GM20431 (cell line): ENCODE measurements around the gene TMEM117.

Source experiments
- in situ Hi-C: fragments of 300-500 bp; cut with MseI, MboI; formaldehyde crosslinking; loops from one replicate; pipeline ENCODE4 v1.15.0; 2020; ENCODE audit warnings: low sequenced_read_pairs; ENCODE audit not compliant: unreplicated experiment

The TMEM117 gene

DNA sequence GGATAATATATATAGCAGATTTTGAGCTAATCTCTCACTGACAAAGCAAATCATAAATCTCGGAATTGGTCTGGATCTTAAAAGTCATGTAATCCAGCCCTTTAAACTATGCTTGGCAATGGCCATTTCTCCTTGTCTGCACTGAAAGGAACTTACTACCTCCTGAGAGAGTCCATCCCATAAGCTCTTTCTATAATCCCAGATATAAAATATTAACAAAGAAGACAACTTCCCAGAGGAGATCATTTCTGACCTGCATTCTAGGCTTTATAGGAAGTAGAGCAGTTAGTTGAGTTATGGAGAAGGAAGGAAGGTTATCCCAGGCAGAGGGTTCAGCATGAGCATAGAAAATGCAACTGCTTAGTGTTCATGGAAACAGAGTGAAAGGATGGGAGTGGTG lies 99.7 kb downstream of the TMEM117 start:
- in situ Hi-C loops, result no loop called here

DNA sequence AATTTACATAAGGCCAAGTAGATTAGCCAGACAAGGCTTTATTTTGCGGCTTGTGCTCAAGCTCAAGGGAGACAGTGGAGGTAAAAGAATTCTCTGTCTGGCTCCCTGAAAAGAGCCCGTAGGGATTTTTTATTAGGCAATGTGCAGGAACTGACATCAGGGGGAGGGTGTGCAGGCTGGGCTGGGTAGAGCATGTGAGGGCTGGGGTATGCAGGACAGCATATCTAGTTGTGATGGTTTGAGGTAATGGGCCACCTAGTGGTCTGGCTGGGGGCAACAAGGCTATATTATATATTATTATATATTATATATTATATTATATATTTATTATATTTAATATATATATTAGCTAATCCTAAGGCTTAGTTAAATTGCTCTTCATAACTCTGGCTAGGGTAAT lies 102.1 kb downstream of the TMEM117 start:
- in situ Hi-C loops, result no loop called here

DNA sequence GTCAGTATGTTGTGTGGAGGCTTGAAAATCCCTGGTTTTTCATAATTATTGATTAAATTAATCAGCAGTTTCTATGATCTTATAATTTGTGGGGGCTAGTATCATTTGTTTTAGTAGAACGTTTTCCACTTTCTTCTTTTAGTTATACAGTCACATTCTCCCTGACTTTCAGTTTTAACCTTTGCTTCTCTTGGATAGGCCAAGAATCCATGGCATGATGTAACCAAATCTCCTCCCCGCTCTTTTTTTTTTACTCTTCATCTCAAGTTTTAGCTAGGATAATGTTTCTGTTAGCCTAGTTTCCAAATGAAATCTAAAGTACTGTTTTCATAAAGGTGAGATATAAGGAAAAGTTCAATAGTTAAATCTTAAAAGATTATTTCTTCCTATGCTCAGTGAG lies 106.5 kb downstream of the TMEM117 start:
- in situ Hi-C loops, result no loop called here

DNA sequence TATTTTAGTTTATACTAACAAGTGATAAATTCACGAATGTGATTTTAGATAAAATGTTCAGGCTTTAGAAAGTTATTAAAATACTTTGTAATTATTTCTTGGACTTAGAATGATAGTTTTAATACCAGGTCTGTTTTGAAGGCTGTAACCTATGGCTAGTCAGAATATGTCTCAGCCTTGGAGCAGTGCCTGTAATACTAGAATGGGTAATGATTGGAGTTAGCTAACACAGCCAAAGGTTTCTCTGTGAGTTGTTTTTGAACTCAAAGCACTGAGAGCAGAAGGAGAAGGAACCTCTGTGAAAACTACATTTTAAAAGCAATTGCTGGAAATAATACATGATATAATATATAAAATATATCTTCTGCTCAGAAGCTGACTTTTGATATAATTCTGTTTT lies 110.1 kb downstream of the TMEM117 start:
- in situ Hi-C loops, result no loop called here

DNA sequence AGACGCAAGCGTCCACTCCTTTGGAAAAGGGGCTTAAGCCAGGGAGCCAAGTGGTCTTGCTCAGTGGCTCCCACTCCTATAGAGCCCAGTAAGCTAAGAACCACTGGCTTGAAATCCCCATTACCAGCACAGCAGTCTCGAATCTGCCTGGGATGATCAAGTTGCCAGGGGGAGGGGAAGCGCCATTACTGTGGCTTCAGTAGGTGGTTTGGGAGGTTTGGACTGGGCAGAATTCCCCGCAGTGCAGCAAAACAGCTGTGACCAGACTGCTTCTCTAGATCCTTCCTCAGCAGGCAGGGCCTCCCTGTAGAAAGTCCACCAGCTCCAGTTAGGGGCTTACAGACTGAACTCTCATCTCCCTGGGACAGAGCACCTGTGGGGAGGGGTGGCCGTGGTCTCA lies 115.4 kb downstream of the TMEM117 start:
- in situ Hi-C loops, result no loop called here

DNA sequence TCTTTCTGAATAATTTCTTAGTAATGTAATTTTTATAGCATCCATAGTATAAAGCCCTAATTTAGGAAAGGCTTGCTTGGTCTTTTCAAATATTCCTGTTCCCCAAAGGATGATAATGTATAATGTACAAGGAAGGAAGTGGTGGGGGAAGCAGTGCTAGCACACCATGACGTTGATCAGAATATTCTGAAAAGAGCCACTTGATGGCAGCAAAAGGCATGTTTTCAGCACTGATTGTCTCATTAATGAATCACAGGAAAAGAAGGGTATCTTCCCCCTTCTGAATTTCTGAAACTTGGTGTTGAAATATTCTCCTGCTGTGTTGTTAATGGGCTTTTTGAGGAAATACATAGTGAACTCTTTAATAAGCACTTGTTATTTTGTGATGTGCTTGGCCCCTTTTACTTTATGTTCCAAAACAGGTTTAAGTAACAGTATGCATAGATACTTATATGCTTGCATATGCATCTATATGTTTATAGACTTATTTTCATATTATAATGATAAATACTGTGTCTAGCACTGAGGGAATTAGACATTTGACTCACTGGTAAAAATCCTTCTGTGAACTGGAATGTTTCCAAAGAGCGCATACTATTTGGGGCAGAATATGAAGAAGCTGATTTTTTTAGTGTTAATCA lies 122.0 kb downstream of the TMEM117 start:
- in situ Hi-C loops, result no loop called here

DNA sequence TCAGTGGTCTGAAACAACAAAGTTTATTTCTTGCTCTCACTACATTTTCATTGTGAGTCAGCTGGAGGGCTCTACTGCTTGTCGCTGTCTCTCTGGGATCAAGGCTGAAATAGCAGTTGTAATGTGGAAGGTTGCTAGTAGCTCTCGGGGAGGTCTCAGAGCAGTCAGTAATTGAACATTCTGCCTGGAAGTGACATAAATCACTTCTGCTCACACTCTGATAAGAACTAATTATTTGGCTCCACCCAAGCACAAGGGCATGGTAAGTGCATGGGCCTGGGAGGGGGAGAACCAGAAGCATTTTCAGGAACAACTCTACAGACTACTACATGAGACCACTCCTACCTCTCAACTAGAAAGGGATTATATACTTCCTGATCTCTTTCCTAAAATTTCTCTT lies 128.2 kb downstream of the TMEM117 start:
- in situ Hi-C loops, result no loop called here

DNA sequence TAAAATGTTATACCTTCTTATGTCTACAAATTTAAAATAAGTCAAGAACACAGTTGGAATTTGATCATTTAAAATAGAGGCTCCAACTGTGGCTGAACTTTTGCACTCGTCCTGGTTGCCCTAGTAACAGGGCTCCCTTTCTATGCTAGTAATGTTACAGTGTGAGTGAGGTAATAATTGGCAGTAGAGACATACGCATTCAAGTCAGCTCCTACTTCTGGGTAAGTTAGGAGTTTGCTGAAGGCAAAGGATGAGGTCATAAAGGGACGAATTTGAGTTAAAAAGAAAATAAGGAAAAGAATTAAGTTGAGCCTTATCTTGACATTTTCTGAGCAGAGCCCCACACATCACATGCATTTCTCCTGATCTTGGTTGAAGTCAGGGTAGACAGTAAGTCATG lies 129.1 kb downstream of the TMEM117 start:
- in situ Hi-C loops, result no loop called here

DNA sequence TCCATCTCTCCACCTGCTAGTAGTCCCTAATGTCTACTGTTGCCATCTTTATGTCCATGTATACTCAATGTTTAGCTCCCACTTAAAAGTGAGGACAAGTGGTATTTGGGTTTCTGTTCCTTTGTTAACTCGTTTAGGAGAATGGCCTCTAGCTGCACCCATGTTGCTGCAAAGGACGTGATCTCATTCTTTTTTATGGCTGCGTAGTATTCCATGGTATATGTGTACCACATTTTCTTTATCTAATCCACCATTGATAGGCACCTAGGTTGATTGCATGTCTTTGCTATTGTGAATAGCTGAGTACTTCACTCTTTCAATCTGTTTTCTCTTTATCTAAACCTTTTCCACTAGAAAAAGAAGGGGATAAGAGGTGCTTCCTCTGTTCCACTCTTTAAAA lies 130.0 kb downstream of the TMEM117 start:
- in situ Hi-C loops, result no loop called here

DNA sequence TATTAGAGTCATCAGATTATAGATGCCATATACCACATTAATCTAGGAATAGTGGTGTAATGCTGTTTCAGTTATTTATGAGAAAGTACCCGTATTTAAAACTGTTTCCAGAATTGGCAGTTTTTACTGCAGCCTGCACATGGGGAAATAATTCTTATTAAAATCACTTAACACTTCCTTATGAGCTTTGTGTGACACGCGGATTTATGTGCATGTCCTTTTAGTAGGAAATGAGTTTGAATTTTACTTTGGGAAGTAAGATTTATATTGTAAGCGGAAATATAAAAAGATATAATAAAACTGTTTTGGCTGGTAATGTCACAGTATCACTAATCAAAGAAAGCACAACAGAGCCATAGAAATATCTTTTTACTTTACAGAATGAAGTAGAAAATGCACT lies 132.9 kb downstream of the TMEM117 start:
- in situ Hi-C loops, result no loop called here

DNA sequence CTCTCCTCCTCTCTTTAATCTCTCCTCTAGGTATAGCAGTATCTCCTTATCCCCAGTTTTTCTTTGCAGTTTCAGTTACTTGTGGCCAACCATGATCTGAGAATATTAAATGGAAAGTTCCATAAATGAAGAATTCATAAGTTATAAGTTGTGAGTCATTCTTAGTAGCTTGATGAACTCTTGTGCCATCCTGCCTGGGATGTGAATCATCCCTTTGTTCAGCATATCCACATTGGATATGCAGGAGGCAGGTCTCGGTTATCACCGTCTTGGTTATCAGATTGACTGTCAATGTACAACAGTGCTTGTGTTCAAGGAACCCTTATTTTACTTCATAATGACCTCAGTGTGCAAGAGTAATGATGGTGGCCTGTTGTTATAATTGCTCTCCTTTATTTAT lies 134.0 kb downstream of the TMEM117 start:
- in situ Hi-C loops, result no loop called here

DNA sequence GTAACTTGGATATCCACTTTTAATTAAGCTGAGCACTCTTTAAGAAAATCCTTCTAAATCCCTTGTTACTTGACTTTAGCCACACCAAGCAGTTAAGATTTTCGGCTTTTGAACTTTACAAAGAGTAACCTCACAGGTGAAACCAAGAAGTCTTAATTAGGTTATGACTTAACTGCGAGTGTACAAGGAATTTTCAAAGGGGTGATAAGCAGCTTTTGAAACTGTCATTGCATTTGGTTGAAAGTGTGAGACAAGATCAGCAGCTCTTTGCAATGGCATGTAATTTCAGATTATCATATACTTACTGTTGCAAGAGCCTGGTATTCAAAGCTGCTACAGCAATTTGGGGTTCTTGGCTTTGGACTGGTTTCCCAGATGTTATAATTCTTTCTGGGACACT lies 137.5 kb downstream of the TMEM117 start:
- in situ Hi-C loops, result no loop called here

DNA sequence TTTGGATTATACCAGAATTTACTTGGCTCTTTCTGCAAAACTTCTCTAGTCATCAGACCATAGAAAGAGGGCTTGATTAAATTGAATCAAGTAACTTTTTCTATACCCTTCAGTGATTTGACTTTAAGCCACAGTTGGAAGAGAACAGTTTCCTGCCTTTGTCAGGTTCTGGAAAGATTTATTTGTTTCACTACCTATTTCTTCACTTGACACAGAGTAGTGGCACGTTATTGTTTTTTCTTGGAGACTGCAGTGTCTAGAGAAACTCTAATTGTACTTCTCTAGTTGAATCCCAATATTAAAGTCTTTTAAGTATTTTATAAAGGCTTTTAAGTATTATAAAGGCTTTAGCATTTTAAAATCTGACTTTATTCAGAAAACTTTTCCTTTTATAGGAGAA lies 138.1 kb downstream of the TMEM117 start:
- in situ Hi-C loops, result no loop called here

DNA sequence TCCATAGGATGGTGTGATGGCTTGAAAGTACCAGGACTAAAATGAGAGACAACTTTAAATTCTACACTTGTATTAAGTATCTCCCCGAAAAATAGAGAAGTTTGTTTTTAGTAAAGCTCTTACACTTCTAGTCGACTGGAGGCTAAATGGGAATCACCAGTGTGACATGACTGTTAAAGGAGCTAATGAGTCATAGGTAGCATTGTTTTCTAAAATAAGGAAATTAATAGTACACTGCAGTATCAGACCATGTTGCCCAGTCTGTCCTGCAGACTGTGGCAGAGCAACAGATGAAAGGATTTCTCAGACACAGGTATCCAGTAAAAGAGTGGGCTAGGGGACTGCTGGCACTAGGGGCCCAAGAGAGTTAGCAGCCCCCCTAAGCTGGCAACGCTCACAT lies 140.1 kb downstream of the TMEM117 start:
- in situ Hi-C loops, result no loop called here

DNA sequence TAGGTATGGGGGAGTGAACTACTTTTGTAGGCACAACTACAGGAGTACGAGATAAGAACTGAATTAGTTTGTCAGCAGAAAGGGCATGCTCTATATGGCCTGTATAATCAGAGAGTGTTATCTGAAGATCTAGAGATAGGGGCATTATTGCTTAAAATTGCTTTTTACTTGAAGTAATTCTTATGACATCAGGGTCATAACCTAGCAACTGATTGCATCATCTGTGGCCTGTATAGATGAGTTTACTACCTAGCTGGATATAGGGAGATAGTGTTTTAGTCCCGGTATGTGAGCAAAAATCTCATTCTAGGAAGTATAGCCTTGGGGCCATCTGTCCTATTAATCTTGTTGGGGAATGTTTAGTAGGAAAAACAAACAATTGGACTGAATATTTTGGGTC lies 142.7 kb downstream of the TMEM117 start:
- in situ Hi-C loops, result no loop called here

DNA sequence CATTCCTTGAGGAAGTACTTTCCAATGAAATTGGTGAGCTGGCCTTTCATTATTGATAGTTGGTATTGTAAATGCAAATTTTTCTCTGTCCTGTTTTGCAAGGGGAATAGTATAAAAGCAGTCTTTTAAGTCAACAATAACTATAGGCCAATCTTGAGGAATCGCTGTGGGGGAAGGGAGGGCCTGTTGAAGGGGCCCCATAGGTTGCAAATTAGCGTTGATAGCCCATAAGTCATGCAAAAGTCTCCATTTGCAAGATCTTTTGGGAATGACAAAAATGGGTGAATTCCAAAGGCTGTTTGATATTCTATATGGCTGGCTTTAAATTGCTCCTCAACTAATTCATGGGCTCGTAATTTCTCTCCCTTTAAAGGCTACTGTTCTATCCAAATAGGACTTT lies 143.6 kb downstream of the TMEM117 start:
- in situ Hi-C loops, result no loop called here

DNA sequence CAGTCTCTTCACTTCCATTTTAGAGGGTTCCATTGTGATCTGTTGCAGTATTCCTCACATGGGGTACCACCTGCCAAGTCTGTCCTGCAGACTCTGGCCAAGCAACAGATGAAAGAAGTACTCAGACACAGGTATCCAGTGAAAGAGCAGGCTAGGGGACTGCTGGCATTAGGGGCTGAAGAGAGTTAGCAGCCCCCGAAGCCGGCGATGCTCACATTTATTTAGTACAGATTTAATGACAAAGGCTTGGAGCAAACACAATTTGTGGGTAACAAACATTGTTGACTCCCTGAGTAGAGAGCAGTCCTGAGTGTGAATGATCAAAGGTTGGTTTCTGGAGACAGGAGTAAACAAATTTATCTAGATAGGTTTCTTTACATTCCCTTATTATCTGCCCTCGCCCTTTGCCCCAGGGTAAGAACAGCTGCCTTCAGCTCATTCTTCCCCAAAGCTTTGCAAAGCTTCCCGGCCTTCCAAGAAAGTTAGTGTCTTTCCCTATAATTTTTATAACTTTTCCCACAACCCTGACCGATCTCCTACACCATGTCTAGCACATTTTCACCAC lies 144.8 kb downstream of the TMEM117 start:
- in situ Hi-C loops, result no loop called here

DNA sequence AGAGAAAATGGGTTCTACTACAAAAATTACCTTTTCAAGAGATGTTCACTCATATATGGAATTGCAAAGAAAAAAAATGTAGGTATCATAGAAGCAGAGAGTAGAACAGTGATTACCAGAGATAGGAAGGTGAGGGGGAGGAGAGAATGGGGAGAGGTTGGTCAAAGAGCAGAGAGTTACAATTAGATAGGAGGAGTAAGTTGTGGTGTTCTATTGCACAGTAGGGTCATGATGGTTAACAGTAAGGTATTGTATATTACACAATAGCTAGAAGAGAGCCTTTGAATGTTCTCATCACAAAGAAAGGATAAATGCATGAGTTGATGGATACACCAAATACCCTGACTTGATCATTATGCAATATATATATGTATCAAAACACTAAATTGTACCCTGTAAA lies 145.8 kb downstream of the TMEM117 start:
- in situ Hi-C loops, result no loop called here

DNA sequence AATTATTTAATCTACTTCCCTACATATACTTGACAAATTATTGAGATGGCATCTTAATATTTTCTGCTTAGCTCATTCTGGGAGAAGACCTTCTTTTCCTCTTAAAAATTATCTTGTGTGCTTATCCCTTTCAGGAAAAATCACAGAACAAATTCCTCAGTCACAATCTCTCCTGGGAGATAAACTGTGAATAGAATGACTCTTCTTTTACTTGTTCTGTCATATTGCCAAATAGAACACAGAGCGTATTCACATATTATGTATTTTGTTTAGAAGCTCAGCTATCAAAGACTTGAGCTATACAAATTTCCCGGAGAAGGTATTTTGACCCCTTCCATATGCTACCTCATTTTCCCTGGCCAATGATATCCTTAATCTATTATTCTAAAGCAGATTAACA lies 146.7 kb downstream of the TMEM117 start:
- in situ Hi-C loops, result no loop called here

DNA sequence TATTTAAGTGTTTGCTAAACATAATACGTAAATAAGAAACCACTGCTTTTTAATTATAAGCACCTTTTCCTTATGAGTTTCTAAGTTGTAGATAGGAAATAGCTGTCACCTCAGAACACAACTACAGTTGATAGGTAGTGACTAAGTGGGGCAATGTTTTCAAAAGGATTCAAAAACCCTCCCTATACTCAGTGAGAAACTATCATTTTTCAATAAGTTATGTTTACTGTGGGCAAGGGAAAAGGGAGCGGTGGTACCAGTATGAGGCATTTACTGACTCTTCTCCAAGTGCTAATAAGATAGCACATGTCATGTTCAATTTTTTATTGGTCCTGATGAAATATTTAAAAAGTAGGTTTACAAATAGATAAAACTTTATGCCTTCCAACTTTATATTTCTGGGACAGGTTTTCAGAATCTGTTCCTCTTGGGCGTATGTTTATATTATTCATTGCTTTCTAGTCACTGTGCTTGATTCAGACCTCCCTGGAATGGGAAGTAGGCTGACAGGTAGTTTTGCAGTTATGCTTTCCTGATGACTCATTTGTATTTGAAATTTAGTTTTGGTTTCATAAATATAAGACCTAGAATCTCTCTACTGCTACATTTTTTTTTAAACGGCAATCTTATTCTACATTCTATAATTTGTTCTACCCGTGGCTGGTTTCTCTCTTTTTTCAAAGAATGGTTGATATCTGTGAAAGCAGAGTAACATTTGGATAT lies 153.1 kb downstream of the TMEM117 start:
- in situ Hi-C loops, result no loop called here

DNA sequence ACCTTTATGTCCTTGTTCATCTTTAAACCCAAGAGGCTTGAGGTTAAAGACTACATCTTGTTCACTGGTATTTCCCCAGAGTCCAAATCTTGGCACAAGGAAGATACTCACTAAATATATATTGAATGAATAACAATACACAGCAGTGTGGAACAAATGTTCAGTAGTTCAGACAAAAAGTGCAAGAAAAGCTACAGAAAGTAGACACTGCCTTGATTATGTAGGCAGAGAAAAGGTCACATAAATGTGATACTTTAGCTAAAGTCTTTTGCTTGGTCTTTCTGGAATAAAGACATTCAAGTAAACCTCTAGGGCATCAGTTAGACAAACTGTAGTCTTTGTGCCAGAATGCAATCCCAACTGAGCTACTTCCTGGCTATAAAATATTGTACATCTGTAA lies 157.0 kb downstream of the TMEM117 start:
- in situ Hi-C loops, result no loop called here
